ENCODE measurements around the gene HSD17B7.
"Not testable (repeated sequence)": the region's sequence is repeated elsewhere in the genome, so short reads cannot be mapped to it uniquely, and the experiment has no call there.

HSD17B7 gene, protein sequence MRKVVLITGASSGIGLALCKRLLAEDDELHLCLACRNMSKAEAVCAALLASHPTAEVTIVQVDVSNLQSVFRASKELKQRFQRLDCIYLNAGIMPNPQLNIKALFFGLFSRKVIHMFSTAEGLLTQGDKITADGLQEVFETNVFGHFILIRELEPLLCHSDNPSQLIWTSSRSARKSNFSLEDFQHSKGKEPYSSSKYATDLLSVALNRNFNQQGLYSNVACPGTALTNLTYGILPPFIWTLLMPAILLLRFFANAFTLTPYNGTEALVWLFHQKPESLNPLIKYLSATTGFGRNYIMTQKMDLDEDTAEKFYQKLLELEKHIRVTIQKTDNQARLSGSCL

DNA sequence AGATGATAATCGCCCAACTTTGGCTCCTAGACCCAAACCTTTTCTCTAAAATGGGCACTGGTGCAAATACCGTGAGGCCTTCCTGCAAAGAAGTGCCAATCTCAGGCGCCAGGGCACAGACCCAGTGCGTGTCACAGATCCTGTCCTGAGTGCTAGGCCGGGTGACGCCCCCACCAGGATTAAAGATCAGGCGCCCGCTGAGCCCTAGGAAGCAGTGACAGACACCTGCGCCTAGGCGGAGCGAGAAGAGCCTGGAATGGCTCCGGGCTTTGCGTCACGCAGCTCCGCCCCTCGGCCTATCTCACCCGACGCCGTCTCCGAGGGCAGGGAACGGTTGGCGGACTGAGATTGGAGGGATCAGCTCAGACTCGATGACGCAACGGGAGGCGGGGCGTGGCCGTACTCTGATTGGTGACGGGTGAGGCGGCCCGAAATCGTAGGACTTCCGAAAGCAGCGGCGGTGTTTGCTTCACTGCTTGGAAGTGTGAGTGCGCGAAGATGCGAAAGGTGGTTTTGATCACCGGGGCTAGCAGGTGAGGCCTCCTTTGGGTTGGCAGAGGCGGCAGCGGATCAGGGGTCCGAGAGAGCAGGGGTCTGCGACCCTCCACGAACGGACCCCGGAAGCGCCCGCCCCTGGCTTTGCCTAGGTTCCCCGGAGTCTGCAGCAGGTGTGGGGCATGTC is at the start of gene HSD17B7:
Gene HSD17B7, plus strand, starts transcription at position 400 of the 682 bp plus-strand sequence. Its CDS starts 99 bp downstream, at position 499.
- DNase-seq (ENCODE audit: low read depth): not testable (repeated sequence)
- H3K4me3 ChIP-seq (ENCODE audit: control insufficient read depth, low read depth, low read length): peak within 1 kb of the TSS; percentile 51

DNA sequence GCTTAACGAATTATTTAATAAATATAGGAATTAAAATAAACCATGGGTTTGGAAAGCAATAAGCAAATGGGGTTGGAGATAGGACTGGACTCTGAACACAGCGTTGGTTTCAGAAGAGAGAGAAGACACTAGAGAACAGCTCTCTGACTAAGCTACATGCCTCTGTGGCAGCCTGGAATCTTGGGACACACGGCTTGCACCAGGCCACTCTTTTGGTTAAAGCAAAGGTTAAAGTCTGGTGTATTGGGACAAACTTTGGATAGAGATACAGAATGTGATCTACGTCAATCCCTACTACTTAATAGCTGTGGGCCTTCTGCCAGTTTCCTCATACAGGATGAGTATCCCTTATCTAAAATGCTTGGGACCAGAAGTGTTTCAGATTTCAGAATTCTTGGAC is 49.7 kb upstream of the HSD17B7 start:
- TF ChIP-seq, protein P1, sequence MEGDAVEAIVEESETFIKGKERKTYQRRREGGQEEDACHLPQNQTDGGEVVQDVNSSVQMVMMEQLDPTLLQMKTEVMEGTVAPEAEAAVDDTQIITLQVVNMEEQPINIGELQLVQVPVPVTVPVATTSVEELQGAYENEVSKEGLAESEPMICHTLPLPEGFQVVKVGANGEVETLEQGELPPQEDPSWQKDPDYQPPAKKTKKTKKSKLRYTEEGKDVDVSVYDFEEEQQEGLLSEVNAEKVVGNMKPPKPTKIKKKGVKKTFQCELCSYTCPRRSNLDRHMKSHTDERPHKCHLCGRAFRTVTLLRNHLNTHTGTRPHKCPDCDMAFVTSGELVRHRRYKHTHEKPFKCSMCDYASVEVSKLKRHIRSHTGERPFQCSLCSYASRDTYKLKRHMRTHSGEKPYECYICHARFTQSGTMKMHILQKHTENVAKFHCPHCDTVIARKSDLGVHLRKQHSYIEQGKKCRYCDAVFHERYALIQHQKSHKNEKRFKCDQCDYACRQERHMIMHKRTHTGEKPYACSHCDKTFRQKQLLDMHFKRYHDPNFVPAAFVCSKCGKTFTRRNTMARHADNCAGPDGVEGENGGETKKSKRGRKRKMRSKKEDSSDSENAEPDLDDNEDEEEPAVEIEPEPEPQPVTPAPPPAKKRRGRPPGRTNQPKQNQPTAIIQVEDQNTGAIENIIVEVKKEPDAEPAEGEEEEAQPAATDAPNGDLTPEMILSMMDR (IDR thresholded peaks at IDR 0.05; ENCODE audit: control insufficient read depth, insufficient read depth, low read depth, low read length, missing control alignments): no peak
- no peak for DNase-seq (ENCODE audit: low read depth)
- no peak overlapping the region for H3K4me3 ChIP-seq (ENCODE audit: control insufficient read depth, low read depth, low read length)

DNA sequence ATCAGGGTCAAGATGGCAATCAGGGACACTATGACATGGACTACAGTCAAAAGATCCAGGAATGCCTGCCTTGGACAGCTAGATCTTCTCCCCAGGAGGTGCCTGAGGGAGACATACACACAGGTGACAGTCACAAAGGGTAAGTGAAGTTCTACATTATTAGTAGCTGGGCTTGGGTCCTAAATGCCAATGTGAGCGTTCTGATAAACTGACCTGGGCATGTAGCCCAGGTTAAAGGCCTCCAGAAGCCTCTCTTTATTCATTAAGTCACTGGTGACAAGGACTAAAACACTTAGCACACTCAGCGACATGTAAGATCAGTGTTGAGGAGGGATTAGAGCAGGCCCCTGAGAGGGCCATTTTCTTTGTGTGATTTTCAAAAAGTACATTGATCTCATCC is 48.9 kb upstream of the HSD17B7 start:
- TF ChIP-seq, protein P1 (IDR thresholded peaks at IDR 0.05; ENCODE audit: control insufficient read depth, insufficient read depth, low read depth, low read length, missing control alignments): no peak
- H3K4me3 ChIP-seq (ENCODE audit: control insufficient read depth, low read depth, low read length): no peak overlapping the region
- no peak for DNase-seq (ENCODE audit: low read depth)

DNA sequence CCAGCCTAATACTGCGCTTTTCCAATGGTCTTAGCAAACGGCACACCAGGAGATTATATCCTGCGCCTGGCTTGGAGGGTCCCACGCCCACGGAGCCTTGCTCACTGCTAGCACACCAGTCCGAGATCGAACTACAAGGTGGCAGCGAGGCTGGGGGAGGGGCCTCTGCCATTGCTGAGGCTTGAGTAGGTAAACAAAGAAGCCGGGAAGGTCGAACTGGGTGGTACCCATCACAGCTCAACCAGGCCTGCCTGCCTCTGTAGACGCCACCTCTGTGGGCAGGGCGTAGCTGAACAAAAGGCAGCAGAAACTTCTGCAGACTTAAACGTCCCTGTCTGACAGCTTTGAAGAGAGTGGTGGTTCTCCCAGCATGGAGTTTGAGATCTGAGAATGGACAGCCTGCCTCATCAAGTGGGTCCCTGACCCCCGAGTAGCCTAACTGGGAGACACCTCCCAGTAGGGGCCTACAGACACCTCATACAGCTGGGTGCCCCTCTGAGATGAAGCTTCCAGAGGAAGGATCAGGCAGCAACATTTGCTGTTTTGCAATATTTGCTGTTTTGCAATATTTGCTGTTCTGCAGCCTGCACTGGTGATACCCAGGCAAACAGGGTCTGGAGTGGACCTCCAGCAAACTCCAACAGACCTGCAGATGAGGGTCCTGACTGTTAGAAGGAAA is 44.1 kb upstream of the HSD17B7 start:
- H3K4me3 ChIP-seq (ENCODE audit: control insufficient read depth, low read depth, low read length); DNase-seq (ENCODE audit: low read depth): not testable (repeated sequence)

DNA sequence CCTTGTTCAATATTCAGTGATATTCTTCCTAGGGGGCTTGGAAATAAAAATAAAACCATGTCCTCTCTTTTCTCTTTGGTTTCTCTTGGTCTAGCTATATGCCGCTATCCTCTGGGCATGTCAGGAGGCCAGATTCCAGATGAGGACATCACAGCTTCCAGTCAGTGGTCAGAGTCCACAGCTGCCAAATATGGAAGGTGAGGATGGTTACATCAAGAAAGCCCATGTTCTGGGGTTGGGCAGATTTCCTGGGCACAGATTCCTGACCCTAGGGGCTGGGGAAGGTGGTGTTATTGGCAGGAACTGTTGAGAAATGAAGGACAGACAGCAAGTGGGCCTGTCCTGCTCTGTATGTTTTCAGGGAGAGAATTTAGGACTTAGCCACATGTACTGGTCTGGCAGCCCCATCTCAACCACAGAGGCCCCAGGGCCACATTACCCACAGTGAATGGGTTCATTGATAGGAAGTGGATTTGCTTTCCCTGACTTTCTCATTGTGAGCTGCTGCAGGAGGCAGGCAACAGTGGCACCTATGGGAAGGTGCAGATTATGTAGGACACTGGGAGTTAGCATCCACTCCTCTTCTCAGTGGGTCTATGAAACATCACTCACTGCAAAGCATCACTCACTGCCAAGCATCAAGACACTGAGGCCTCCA is 37.4 kb upstream of the HSD17B7 start:
- DNase-seq (ENCODE audit: low read depth): no peak
- TF ChIP-seq, protein P1 (IDR thresholded peaks at IDR 0.05; ENCODE audit: control insufficient read depth, insufficient read depth, low read depth, low read length, missing control alignments): no peak
- H3K4me3 ChIP-seq (ENCODE audit: control insufficient read depth, low read depth, low read length): no peak overlapping the region

DNA sequence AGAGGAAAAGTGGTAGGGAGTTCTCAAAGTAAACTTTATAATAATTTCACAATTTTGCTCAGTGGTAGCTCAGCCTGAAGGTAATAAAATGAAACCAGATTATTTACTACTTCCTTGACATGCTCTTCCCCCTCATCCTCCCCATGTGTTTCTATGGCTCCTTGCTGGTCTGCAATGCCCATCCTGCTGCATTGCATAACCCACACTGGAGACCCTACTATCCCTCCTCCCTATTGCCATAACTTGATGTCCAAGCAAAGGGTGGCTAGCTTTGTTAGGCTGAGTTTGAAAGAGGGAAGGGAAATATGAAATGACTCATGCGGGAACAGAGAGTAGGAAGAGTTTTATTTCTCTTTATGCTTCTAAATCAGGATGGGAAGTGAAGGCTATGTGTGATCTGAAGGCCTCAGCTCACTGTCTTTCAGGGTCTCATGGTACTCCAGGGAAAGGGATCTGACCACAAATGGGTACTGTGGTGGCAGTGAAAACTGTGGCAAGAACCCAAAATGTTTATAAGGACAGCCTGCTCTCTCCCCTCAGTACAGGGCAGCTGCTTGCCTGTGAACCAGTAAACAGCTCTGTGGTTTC is 36.4 kb upstream of the HSD17B7 start:
- no peak overlapping the region for H3K4me3 ChIP-seq (ENCODE audit: control insufficient read depth, low read depth, low read length)
- DNase-seq (ENCODE audit: low read depth): peak; percentile 20
- TF ChIP-seq, protein P1 (IDR thresholded peaks at IDR 0.05; ENCODE audit: control insufficient read depth, insufficient read depth, low read depth, low read length, missing control alignments): no peak

DNA sequence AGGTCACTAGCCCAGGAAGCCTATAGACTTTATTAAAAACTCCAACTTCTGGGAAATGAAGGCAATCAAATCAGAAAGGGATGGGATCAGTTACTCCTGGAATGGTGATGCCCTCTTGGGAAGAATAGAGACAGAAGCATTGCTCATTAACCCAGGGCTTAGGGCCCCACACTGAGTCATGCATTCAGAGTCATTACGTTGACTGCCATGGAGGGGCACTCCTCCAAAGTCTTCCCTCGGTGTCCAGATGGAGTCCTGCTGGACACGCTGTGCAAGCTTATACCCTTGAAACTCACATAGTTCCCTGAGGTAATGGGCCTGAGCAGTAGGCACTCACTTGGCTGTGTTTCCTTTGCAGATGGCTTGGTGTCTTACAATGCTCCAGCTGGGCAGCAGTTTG is 35.2 kb upstream of the HSD17B7 start:
- no peak overlapping the region for H3K4me3 ChIP-seq (ENCODE audit: control insufficient read depth, low read depth, low read length)
- no peak for DNase-seq (ENCODE audit: low read depth)
- TF ChIP-seq, protein P1 (IDR thresholded peaks at IDR 0.05; ENCODE audit: control insufficient read depth, insufficient read depth, low read depth, low read length, missing control alignments): no peak

All from AG09309 (cell line).